Measurements from ENCODE around the gene NIPAL1.
A peak's percentile ranks its signal among the peaks of the same experiment; 100 is the strongest.
"Not testable (repeated sequence)": the region's sequence is repeated elsewhere in the genome, so short reads cannot be mapped to it uniquely, and the experiment has no call there.

NIPAL1 gene

GRCh38 chr4:48016141-48017107, at the start of gene NIPAL1, which contains the start of gene CNGA1:
Gene NIPAL1, plus strand, starts transcription at chr4:48016772. Its CDS starts 68 bp downstream, at chr4:48016840.
Gene CNGA1, minus strand, starts transcription at chr4:48016681. Its CDS starts 63,992 bp downstream, at chr4:47952689.
- DNase-seq = peak; percentile 66

- DNase-seq = no peak
These were observed 47.7 kb upstream of the NIPAL1 start for GRCh38 chr4:47968847-47969246.

- no peak for DNase-seq
These were observed 44.4 kb upstream of the NIPAL1 start for GRCh38 chr4:47972181-47972580.

- no peak for DNase-seq
These were observed 43.9 kb upstream of the NIPAL1 start for GRCh38 chr4:47972721-47973120.

- DNase-seq = no peak
These were observed 42.0 kb upstream of the NIPAL1 start for GRCh38 chr4:47974566-47974965.

- DNase-seq = no peak
These were observed 26.4 kb upstream of the NIPAL1 start for GRCh38 chr4:47990145-47990544.

- DNase-seq = not testable (repeated sequence)
These were observed 24.1 kb upstream of the NIPAL1 start for GRCh38 chr4:47992475-47992874.

GRCh38 chr4:47996021-47996420, 20.6 kb upstream of the NIPAL1 start:
- DNase-seq = no peak

- DNase-seq = no peak
These were observed 14.3 kb upstream of the NIPAL1 start for GRCh38 chr4:48002267-48002666.

GRCh38 chr4:48003568-48003967, 13.0 kb upstream of the NIPAL1 start:
- DNase-seq = peak; percentile 41

- DNase-seq = no peak
These were observed 10.8 kb upstream of the NIPAL1 start for GRCh38 chr4:48005781-48006180.

GRCh38 chr4:48008021-48008596, 8.5 kb upstream of the NIPAL1 start:
- DNase-seq = no peak

- DNase-seq = not testable (repeated sequence)
These were observed 5.7 kb upstream of the NIPAL1 start for GRCh38 chr4:48010906-48011305.

- DNase-seq = no peak
These were observed 4.8 kb upstream of the NIPAL1 start for GRCh38 chr4:48011722-48012121.

GRCh38 chr4:48012824-48013223, 3.7 kb upstream of the NIPAL1 start:
- no peak for DNase-seq

- no peak for DNase-seq
These were observed 1.4 kb upstream of the NIPAL1 start for GRCh38 chr4:48015216-48015615.

- no peak for DNase-seq
These were observed 894 bp upstream of the NIPAL1 start for GRCh38 chr4:48015678-48016077.

GRCh38 chr4:48017108-48017571, 568 bp downstream of the NIPAL1 start:
- peak; percentile 36 for DNase-seq

- DNase-seq = no peak
These were observed 1.5 kb downstream of the NIPAL1 start for GRCh38 chr4:48018112-48018511.

- no peak for DNase-seq
These were observed 4.5 kb downstream of the NIPAL1 start for GRCh38 chr4:48021100-48021499.

GRCh38 chr4:48022192-48022799, 5.7 kb downstream of the NIPAL1 start:
- no peak for DNase-seq

- no peak for DNase-seq
These were observed 8.0 kb downstream of the NIPAL1 start for GRCh38 chr4:48024522-48024921.

GRCh38 chr4:48025005-48025404, 8.4 kb downstream of the NIPAL1 start:
- DNase-seq = no peak

GRCh38 chr4:48027653-48028052, 11.1 kb downstream of the NIPAL1 start:
- DNase-seq = no peak
